ENCODE measurements around the gene HTT-AS.
"Not testable (repeated sequence)": the region's sequence is repeated elsewhere in the genome, so short reads cannot be mapped to it uniquely, and the experiment has no call there.

The HTT-AS gene

GRCh38 chr4:3085948-3086670, 11.8 kb upstream of the HTT-AS start:
- DNase-seq, result no peak

DNA sequence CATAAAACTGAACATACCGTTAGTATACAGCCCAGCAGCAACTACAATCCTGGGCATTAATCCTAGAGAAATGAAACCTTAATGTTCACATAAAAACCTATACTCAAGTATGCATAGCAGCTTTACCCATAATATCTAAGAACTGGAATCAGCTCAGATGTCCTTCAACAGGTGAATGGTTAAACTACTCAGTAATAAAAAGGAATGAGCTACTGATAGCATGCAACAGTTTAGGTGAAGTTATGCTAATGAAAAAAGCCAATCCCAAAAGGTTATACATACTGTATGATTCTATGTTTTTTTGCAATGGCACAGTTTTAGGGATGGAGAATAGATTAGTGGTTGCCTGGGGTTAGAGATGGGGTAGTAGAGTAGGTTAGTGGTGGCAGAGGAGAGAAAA, 9.4 kb upstream of the HTT-AS start:
- DNase-seq, result no peak

GRCh38 chr4:3082925-3083515, 8.7 kb upstream of the HTT-AS start:
- DNase-seq, result no peak

DNA sequence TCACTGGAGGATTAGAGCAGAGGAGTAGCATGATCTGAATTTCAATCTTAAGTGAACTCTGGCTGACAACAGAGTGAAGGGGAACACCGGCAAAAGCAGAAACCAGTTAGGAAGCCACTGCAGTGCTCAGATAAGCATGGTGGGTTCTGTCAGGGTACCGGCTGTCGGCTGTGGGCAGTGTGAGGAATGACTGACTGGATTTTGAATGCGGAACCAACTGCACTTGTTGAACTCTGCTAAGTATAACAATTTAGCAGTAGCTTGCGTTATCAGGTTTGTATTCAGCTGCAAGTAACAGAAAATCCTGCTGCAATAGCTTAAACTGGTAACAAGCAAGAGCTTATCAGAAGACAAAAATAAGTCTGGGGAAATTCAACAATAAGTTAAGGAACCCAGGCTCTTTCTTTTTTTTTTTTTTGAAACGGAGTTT, 5.4 kb upstream of the HTT-AS start:
- no peak for DNase-seq

DNA sequence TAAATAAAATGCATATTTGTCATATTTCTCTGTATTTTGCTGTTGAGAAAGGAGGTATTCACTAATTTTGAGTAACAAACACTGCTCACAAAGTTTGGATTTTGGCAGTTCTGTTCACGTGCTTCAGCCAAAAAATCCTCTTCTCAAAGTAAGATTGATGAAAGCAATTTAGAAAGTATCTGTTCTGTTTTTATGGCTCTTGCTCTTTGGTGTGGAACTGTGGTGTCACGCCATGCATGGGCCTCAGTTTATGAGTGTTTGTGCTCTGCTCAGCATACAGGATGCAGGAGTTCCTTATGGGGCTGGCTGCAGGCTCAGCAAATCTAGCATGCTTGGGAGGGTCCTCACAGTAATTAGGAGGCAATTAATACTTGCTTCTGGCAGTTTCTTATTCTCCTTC, 3.5 kb upstream of the HTT-AS start:
- DNase-seq, result no peak

- DNase-seq, result no peak
These were observed 1.3 kb upstream of the HTT-AS start for GRCh38 chr4:3075652-3075981.

- peak; percentile 31 to 35 for DNase-seq
These were observed 711 bp upstream of the HTT-AS start for GRCh38 chr4:3074846-3075651.

- DNase-seq, result no peak
These were observed 920 bp downstream of the HTT-AS start for GRCh38 chr4:3073158-3074077.

DNA sequence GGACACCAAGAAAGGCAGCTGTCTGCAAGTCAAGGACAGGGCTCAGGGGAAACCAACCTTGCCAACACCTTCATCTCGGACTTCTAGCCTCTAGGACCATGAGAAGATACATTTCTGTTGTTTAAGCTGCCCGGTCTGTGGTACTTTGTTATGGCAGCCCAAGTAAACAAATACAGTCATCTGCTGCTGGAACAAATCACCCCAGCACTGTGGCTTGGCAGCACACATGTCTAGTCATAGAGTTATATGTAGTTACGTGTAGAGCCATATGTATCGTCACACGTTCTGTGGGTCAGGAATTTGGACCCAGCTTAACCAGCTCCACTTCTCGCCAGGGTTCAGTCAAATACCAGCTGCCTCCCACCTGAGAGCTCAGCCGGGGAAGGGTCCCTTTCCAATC, 2.5 kb downstream of the HTT-AS start:
- no peak for DNase-seq

- DNase-seq, result no peak
These were observed 3.4 kb downstream of the HTT-AS start for GRCh38 chr4:3070709-3071500.

DNA sequence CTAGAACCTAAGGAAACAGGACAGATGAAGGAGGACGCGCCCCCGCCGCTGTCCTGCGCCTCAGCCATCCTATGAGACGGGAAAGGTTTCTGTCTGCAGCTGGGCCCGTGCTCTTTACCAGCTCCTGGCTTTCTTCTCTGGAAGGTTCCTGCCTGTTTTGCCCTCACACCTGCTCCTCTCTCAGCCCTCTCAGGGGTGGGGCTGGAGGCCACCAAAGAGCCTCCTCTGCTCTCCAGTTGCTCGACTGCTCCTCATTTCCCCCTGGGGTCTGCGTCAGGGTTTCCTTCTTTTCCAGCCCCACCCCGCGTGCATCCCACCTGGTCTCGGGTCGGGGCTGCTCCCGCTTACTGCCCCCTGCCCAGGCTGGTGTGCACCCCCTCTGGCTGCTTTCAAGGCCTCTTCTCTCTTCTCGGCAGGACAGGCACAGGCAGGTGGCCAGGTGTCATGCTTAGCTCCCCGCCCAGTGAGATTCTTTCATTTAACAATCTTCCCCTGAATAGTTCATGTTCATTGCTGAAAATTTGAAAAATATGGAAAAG, 4.6 kb downstream of the HTT-AS start:
- DNase-seq, result no peak

DNA sequence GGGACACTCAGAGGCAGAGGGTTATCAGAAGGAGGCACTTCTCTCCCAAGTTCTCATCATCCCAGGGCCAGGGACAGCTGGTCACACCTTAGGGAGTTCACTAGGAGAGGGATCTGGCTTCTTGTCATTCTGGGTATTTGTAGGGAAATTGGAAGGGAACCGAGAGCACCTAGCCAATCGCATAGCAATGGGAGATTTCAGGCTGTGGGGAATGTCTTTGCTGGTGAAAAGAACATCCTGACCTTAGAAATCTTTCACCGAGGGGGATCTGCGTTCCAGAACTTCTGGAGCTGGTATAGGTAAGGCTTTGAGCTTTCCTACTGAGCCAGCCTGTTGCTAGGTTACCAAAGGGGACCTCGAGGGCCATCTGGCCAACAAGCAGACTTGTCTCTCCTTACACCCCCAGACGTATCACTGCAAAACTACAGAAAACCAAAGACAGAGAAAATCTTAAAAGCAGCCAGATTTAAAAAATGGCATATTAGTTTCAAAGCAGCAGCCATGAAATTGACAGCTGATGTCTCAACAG, 6.8 kb downstream of the HTT-AS start:
- no peak for DNase-seq

DNA sequence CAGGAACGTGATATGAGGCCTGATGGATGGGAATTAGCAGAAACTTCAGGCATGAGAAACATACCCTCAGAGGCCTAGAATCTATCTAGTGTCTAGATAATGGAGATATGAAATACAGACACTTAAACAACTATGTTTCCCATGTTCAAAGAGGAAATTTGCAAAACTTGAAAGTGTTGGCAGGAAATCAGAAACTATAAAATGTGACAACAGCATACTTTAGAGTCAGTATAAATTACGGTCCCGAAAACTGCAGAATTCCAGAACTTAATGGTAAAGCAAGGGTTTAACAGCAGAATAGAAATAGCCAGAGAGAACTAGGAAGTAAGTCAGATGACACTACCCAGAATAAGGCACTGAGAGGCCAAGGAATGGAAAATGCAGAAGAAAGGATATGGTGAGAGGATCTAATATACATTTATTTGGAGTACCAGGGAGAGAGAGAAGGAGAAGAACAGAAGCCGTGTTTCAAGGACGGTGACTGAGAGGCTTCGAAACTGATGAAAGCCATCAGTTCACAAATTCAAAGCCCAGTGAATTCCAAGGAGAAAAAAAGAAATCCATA, 7.4 kb downstream of the HTT-AS start:
- no peak for DNase-seq

GRCh38 chr4:3065551-3065950, 8.8 kb downstream of the HTT-AS start:
- no peak for DNase-seq

DNA sequence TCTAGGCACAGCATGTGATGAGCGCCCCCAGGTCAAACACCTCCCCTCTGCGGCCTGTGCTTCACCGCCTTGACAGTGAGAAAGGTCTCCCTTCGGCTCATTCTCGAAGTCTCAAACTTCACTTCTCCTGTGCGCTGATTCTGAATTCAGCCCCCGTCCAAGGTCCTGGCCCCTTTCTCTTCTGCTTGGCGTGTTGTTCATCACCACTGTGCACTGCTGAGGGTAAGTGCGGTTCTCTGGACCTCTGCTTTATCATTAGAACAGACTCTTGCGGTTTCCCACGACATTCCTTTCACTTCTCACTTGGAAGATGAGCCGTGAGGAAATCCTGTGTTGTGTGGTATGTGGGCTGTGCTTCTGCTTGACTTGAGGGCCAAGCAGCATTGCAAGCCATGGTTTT, 11.9 kb downstream of the HTT-AS start:
- no peak for DNase-seq

DNA sequence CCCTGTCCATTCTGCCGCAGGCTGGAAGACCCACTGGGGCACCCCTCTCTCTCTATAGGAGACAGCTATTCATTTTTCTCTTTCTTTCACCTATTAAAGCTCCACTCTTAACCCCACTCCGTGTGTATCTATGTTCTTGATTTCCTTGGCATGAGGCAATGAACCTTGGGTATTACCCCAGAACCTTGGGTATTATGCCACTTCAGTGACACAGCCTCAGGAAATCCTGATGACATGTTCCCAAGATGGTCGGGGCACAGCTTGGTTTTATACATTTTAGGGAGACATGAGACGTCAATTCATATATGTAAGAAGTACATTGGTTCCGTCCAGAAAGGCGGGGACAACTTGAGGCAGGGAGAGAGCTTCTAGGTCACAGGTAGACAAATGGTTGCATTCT, 13.4 kb downstream of the HTT-AS start:
- DNase-seq, result no peak

- DNase-seq, result no peak
These were observed 14.4 kb downstream of the HTT-AS start for GRCh38 chr4:3059943-3060342.

DNA sequence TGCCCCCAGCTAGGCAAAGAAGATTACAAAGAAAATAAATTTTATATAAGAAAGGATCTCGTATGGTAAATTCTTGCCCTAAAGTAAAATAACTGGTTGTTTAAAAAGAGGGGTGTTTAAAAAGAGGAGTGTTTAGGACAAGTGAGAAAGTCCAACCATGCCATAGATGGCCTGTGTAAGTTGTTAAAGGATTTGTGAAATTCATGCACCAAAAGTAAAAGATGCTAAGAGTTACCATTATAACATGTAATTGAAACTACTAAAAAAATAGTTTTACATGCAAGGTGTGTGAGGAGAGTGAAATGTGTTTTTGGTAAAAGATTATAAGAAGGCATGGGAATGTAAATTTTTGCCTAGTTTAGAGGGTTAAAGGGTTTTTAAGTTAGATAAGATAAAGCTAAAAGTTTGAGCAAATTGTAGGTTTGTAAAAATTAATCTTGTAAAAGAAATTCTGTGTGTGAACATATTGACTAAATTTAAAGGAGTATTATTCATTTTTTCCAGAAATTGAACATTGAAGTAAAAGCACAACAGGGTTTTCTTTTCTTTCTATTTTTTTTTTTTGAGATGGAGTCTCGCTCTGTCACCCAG, 20.1 kb downstream of the HTT-AS start:
- DNase-seq, result no peak

DNA sequence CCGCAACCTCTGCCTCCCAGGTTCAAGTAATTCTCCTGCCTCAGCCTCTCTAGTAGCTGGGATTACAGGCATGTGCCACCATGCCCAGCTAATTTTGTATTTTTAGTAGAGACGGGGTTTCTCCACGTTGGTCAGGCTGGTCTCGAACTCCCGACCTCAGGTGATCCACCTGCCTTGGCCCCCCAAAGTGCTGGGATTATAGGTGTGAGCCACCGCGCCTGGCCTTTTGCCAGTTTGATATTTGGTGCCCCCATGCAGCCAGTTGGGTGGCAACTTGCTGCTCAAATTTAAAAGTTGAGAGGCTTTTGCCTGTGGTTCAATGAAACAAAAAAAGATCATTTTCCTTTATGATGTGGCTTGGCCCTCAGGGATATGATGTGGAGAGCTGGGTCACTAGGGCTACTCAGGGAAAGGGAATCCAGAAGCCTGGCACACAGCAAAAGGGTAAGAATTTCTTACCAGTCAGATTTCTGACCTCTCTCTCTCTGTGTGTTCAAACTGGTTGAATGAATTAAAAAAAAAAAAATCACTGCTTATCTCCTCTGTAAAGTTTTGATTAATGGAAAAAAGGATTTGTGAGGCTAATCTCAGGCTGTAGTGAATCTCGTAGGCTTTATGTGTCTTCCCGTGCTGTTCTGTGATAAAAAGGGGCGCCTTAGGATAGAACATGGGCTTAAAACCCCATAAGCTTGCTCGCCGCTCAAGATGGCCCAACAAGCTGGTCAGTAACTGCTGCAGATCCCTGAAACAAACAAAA, 23.0 kb downstream of the HTT-AS start:
- not testable (repeated sequence) for DNase-seq
